B cell (primary cell): Measurements from ENCODE around the gene FKBP14.

Source experiments
- EZH2 ChIP-seq: IDR thresholded peaks from 2 replicates; pipeline ENCODE4 v1.6.1; 2012; ENCODE audit warnings: borderline replicate concordance, low read depth, mild to moderate bottlenecking, moderate library complexity, low read length; ENCODE audit not compliant: insufficient read depth, poor library complexity, severe bottlenecking
- TF ChIP-seq, protein P1 (sequence below): fragments of 200-600 bp; IDR thresholded peaks from one replicate; pipeline ENCODE4 v1.8.0; 2022; ENCODE audit warnings: antibody characterized with exemption, mild to moderate bottlenecking

- no peak for TF ChIP-seq EZH2
- TF ChIP-seq, protein P1, sequence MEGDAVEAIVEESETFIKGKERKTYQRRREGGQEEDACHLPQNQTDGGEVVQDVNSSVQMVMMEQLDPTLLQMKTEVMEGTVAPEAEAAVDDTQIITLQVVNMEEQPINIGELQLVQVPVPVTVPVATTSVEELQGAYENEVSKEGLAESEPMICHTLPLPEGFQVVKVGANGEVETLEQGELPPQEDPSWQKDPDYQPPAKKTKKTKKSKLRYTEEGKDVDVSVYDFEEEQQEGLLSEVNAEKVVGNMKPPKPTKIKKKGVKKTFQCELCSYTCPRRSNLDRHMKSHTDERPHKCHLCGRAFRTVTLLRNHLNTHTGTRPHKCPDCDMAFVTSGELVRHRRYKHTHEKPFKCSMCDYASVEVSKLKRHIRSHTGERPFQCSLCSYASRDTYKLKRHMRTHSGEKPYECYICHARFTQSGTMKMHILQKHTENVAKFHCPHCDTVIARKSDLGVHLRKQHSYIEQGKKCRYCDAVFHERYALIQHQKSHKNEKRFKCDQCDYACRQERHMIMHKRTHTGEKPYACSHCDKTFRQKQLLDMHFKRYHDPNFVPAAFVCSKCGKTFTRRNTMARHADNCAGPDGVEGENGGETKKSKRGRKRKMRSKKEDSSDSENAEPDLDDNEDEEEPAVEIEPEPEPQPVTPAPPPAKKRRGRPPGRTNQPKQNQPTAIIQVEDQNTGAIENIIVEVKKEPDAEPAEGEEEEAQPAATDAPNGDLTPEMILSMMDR = no peak
Measured at GRCh38 chr7:30036220-30036619, 9.7 kb upstream of the FKBP14 start.
